ENCODE measurements around the gene EFNA2. TPM values are rescaled to one million over a fixed set of nuclear protein-coding genes. Genes with fewer than 3 reads are reported as not detected.

Gene EFNA2
- total and polyA plus RNA-seq, 2 of the 8 experiments (the other 6 are each of a cell fraction or from before 2014, with no cell fraction given): 4.0 to 7.0 TPM

DNA sequence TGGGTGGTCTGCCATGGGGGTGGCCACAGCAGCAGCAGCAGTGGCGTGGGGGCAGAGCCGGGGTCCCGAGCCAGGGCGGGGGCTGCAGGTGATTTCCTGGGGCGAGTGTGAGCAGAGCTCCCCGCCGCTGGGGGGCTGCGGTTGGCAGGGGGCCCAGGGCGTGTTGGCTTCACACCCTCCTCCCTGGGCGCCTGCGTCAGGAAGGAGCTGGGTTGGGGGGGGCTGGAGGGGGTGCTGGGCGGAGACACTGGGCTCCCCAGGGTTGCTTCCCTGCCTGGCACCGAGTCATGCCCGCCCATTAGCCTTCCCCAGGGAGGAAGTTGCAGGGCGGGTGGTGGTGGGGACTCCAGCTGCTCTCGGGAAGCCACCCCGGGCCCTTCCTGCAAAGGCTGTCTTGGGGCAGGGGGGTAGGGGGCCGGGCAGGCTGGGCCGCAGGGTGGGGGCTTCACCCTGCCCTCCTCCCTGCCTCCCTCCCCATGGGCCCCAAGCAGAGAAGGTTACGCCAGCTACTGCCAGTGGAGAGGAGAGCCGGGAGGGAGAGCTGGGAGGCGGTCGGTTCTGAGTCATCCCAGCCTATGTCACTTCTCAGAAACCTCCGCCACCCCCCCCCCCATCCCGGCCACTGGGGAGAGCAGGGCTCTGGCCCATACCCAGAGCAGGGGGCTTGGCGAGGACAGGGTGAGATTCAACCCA is 32.7 kb upstream of the EFNA2 start:
- Histone ChIP-seq H2BK15ac (ENCODE audit: low read length) (no peak overlapping the region), H4K20me1 (replicated peaks in 1 of 2; ENCODE audit: control insufficient read depth in 1 of 2, insufficient read depth in 2 of 2, low read length in 2 of 2) (peaks cover 22 to 33% of the 10 kb centered on the region in 2 experiments), H3K4ac (replicated peaks; ENCODE audit: insufficient read length, low read depth, low read length) (no peak overlapping the region), H3K4me3 (ENCODE audit: extremely low read depth in 1 of 4, insufficient read depth in 2 of 4, low read depth in 3 of 4, low read length in 4 of 4) (peak overlapping the region in 1 of 4 experiments; percentile 99; a peak in 2 of 8 replicates), H3K4me2 (ENCODE audit: insufficient read depth in 1 of 2, low read depth in 2 of 2, low read length in 2 of 2) (peak overlapping the region; percentile 23 to 83; a peak in 2 of 4 replicates), H3K9ac (replicated peaks in 1 of 4; ENCODE audit: extremely low read depth in 1 of 4, low read depth in 3 of 4, low read length in 3 of 4) (no peak overlapping the region), H3K18ac (ENCODE audit: extremely low read depth, low read length) (no peak overlapping the region), H3K23me2 (ENCODE audit: low read depth, low read length) (peaks cover 2% of the 10 kb centered on the region; the same call in 1 of the 2 replicates), H3K23ac (ENCODE audit: insufficient read length) (no peak overlapping the region), H3K4me1 (replicated peaks in 1 of 4; ENCODE audit: control insufficient read depth in 3 of 4, insufficient read depth in 4 of 4, low read length in 3 of 4) (peaks cover 0 to 17% (median 12%) of the 10 kb centered on the region in 4 experiments; a peak in 6 of 7 replicates), H3K79me2 (ENCODE audit: control insufficient read depth in 1 of 2, insufficient read depth in 2 of 2, low read length in 2 of 2) (peaks cover 9 to 51% of the 10 kb centered on the region in 2 experiments), H3K36me3 (ENCODE audit: control insufficient read depth in 2 of 4, insufficient read depth in 4 of 4, low read length in 3 of 4) (peaks cover 26 to 69% (median 45%) of the 10 kb centered on the region in 4 experiments), H3K56ac (replicated peaks; ENCODE audit: insufficient read length, low read depth, low read length) (peak overlapping the region; percentile 6), H2BK120ac (replicated peaks; ENCODE audit: low read depth, low read length) (no peak overlapping the region), H2BK12ac (ENCODE audit: low read depth, low read length) (no peak overlapping the region), H2AFZ (ENCODE audit: low read length) (no peak overlapping the region), H4K91ac (replicated peaks; ENCODE audit: insufficient read length, low read length) (no peak overlapping the region), H3K27ac (ENCODE audit: low read depth, low read length) (no peak overlapping the region), H2BK20ac (ENCODE audit: low read length) (no peak overlapping the region), H3K9me3 (ENCODE audit: insufficient read depth in 2 of 2, low read depth in 1 of 2, low read length in 1 of 2) (no peaks in the 10 kb centered on the region), H3K79me1 (ENCODE audit: low read depth, low read length) (peaks cover 12% of the 10 kb centered on the region; the same call in 1 of the 2 replicates), H2BK5ac (ENCODE audit: low read depth, low read length) (no peak overlapping the region; the same call in 1 of the 2 replicates), H3K27me3 (replicated peaks in 1 of 4; ENCODE audit: control insufficient read depth in 3 of 4, extremely low read depth in 1 of 4, insufficient read depth in 3 of 4, low read length in 3 of 4) (no peaks in the 10 kb centered on the region; a peak in 1 of 7 replicates), H3K14ac (ENCODE audit: insufficient read length) (no peak overlapping the region), H2AK5ac (ENCODE audit: low read depth, low read length) (no peak overlapping the region), H4K8ac (ENCODE audit: extremely low read depth, insufficient read depth, low read length) (no peak overlapping the region), H4K5ac (ENCODE audit: insufficient read length, low read depth, low read length) (no peak overlapping the region)
- DNase-seq (ENCODE audit: low read depth in 1 of 2, low spot score in 2 of 2): no peak
- ChIA-PET CTCF (ENCODE audit: partially characterized antibody) (interaction anchor here (1.2 to 6.0 kb wide), 3 partner anchors 8 to 14 kb away, joined by 3 to 42 read pairs (median 4); no protein-coding TSS in a partner anchor), POLR2A (ENCODE audit: partially characterized antibody) (interaction anchor here (0.6 to 19.4 kb wide), 8 partner anchors 8 to 716 kb away, joined by 3 to 456 read pairs (median 8); partner anchors contain the start of genes ATP5F1D, CIRBP, CNN2 and FAM174C)
- no peak for FAIRE-seq
- WGBS, 2 experiments (ENCODE audit: extremely low coverage in 1 of 2, insufficient coverage in 1 of 2, insufficient read length in 1 of 2, insufficient replicate concordance in 2 of 2, low coverage in 1 of 2, low lambda C conversion rate in 2 of 2, missing lambda C conversion rate in 1 of 2): 85% methylated on average over 7 of the region's 26 CpGs; no CpG with 5 or more reads in 1 of the 2 experiments
- TF ChIP-seq POU5F1 (IDR thresholded peaks at IDR 0.05; ENCODE audit: low read depth, low read length) (no peak), RBBP5 (IDR thresholded peaks at IDR 0.05; ENCODE audit: borderline replicate concordance, low read depth, low read length) (no peak), KDM4A (IDR thresholded peaks at IDR 0.05; ENCODE audit: low read depth, low read length, severe bottlenecking) (no peak), TBP (IDR thresholded peaks at IDR 0.05; ENCODE audit: low read depth, low read length) (no peak), SP4 (IDR thresholded peaks at IDR 0.05; ENCODE audit: low read length) (no peak), PHF8 (conservative IDR thresholded peaks at IDR 0.05; ENCODE audit: low read depth, low read length) (no peak), EP300 (IDR thresholded peaks at IDR 0.05; ENCODE audit: borderline replicate concordance in 1 of 2, low read depth in 2 of 2, low read length in 2 of 2) (no peak), EGR1 (IDR thresholded peaks at IDR 0.05; ENCODE audit: borderline replicate concordance, low read depth, low read length) (no peak), KDM1A (IDR thresholded peaks at IDR 0.05; ENCODE audit: borderline replicate concordance, low read length) (no peak), CHD2 (IDR thresholded peaks at IDR 0.05; ENCODE audit: low read length) (no peak)
